H1 (cell line): ENCODE data around the gene ZNF837. TPM values are rescaled to one million over a fixed set of nuclear protein-coding genes. Genes with fewer than 3 reads are reported as not detected.

Source experiments
- SRF ChIP-seq: IDR thresholded peaks from 2 replicates; pipeline ENCODE4 v1.6.1; 2011; ENCODE audit warnings: mild to moderate bottlenecking, low read depth, low read length, moderate library complexity
- polyA plus RNA-seq, 7 experiments: library from polyadenylated mRNA; depleted of rRNA in 3 of 7; stranded (reverse) in 5 of 7; unstranded in 2 of 7; fragments of >200 nt in 5 of 7; fragments of 200-250 nt in 2 of 7; gene quantifications; 1 replicate in 5 of 7; 2 replicates in 1 of 7; 4 replicates in 1 of 7; pipeline versions ENCODE4 v1.2.1 to v1.2.3, GENCODE V29; 2011 to 2013; ENCODE audit warnings: missing spikeins in 2 of 7, mixed read lengths in 2 of 7
- total RNA-seq: library from RNA; stranded (reverse); fragmentation: NEBNext Ultra II Directional; extraction: Animal tissue kit (Norgen Biotek cat#: 25700); gene quantifications from 2 replicates; pipeline ENCODE4 v1.2.1, GENCODE V29; 2021
- TF ChIP-seq, protein P1 (sequence below): fragments of 300-600 bp; sonication (generic); IDR thresholded peaks from 2 replicates; pipeline ENCODE4 v1.7.1; 2012; ENCODE audit warnings: low read length, moderate library complexity, mild to moderate bottlenecking, inconsistent platforms; ENCODE audit not compliant: insufficient replicate concordance
- TF ChIP-seq, protein P2 (sequence below): IDR thresholded peaks from 2 replicates; pipeline ENCODE4 v1.6.1; 2011; ENCODE audit warnings: low read length, improper control_type of control experiment

ZNF837 gene
- total and polyA plus RNA-seq, 2 of the 8 experiments (the other 6 are each of a cell fraction or from before 2014, with no cell fraction given), result 1.9 to 3.3 TPM

DNA sequence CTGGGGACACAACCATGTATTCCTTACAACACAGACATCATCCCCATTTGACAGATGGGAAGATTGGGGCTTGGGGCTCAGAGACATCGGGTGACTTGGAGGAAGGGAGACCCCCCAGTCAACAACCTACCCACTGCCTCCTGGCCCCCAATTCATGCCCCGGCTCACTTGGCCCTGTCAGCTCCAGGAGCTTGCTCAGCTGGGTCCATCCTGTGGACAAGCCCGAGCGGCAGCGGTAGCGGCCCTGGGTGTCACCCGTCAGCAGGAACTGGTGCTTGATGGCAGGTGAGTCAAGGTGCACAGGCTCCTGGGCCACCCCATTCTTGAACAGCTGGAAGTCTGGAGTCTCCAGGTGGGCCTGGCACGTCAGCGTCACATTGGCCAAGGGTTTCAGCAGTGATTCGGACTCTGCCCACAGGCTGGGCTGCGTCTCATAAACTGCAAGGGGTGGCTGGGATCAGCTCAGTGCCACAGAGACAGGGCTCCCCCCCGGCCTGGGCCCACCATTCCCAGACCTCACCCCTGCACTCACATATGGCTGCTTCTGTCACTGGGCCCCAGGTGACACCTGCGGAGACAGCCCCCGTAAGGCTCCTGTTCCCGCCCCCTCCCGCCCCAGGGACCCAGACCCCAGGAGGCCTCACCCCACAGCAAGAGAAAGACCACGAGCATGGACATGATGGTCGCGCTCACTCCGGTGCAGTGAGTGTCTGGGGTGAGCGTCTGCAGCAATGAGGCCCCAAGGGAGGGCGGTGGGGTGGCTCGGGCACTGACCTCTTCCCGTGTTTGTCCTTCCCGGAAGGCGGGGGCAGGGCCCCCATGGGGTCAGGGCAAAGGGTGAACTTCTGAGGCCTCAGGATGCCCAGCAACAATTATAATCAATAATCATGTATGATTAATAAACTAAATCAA is 27.8 kb downstream of the ZNF837 start, which contains the start of gene A1BG (continued):
- TF ChIP-seq, protein P1, sequence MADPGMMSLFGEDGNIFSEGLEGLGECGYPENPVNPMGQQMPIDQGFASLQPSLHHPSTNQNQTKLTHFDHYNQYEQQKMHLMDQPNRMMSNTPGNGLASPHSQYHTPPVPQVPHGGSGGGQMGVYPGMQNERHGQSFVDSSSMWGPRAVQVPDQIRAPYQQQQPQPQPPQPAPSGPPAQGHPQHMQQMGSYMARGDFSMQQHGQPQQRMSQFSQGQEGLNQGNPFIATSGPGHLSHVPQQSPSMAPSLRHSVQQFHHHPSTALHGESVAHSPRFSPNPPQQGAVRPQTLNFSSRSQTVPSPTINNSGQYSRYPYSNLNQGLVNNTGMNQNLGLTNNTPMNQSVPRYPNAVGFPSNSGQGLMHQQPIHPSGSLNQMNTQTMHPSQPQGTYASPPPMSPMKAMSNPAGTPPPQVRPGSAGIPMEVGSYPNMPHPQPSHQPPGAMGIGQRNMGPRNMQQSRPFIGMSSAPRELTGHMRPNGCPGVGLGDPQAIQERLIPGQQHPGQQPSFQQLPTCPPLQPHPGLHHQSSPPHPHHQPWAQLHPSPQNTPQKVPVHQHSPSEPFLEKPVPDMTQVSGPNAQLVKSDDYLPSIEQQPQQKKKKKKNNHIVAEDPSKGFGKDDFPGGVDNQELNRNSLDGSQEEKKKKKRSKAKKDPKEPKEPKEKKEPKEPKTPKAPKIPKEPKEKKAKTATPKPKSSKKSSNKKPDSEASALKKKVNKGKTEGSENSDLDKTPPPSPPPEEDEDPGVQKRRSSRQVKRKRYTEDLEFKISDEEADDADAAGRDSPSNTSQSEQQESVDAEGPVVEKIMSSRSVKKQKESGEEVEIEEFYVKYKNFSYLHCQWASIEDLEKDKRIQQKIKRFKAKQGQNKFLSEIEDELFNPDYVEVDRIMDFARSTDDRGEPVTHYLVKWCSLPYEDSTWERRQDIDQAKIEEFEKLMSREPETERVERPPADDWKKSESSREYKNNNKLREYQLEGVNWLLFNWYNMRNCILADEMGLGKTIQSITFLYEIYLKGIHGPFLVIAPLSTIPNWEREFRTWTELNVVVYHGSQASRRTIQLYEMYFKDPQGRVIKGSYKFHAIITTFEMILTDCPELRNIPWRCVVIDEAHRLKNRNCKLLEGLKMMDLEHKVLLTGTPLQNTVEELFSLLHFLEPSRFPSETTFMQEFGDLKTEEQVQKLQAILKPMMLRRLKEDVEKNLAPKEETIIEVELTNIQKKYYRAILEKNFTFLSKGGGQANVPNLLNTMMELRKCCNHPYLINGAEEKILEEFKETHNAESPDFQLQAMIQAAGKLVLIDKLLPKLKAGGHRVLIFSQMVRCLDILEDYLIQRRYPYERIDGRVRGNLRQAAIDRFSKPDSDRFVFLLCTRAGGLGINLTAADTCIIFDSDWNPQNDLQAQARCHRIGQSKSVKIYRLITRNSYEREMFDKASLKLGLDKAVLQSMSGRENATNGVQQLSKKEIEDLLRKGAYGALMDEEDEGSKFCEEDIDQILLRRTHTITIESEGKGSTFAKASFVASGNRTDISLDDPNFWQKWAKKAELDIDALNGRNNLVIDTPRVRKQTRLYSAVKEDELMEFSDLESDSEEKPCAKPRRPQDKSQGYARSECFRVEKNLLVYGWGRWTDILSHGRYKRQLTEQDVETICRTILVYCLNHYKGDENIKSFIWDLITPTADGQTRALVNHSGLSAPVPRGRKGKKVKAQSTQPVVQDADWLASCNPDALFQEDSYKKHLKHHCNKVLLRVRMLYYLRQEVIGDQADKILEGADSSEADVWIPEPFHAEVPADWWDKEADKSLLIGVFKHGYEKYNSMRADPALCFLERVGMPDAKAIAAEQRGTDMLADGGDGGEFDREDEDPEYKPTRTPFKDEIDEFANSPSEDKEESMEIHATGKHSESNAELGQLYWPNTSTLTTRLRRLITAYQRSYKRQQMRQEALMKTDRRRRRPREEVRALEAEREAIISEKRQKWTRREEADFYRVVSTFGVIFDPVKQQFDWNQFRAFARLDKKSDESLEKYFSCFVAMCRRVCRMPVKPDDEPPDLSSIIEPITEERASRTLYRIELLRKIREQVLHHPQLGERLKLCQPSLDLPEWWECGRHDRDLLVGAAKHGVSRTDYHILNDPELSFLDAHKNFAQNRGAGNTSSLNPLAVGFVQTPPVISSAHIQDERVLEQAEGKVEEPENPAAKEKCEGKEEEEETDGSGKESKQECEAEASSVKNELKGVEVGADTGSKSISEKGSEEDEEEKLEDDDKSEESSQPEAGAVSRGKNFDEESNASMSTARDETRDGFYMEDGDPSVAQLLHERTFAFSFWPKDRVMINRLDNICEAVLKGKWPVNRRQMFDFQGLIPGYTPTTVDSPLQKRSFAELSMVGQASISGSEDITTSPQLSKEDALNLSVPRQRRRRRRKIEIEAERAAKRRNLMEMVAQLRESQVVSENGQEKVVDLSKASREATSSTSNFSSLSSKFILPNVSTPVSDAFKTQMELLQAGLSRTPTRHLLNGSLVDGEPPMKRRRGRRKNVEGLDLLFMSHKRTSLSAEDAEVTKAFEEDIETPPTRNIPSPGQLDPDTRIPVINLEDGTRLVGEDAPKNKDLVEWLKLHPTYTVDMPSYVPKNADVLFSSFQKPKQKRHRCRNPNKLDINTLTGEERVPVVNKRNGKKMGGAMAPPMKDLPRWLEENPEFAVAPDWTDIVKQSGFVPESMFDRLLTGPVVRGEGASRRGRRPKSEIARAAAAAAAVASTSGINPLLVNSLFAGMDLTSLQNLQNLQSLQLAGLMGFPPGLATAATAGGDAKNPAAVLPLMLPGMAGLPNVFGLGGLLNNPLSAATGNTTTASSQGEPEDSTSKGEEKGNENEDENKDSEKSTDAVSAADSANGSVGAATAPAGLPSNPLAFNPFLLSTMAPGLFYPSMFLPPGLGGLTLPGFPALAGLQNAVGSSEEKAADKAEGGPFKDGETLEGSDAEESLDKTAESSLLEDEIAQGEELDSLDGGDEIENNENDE, result no peak
- TF ChIP-seq SRF, result no peak
- TF ChIP-seq, protein P2, sequence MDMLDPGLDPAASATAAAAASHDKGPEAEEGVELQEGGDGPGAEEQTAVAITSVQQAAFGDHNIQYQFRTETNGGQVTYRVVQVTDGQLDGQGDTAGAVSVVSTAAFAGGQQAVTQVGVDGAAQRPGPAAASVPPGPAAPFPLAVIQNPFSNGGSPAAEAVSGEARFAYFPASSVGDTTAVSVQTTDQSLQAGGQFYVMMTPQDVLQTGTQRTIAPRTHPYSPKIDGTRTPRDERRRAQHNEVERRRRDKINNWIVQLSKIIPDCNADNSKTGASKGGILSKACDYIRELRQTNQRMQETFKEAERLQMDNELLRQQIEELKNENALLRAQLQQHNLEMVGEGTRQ, result no peak
